Measurements from ENCODE around the gene ZG16. TPM values are rescaled to one million over a fixed set of nuclear protein-coding genes. Genes with fewer than 3 reads are reported as not detected.
A peak's percentile ranks its signal among the peaks of the same experiment; 100 is the strongest.

ZG16 gene
- total and polyA plus RNA-seq, 9 of the 15 experiments (the other 6 are each of a cell fraction or from before 2014, with no cell fraction given): 0.04 TPM; not detected in 8

- TF ChIP-seq PRPF4 (IDR thresholded peaks at IDR 0.05; ENCODE audit: insufficient read depth, low read depth, low read length, poor library complexity, severe bottlenecking) (no peak), PRMT5 (CRISPR knock-in tag; IDR thresholded peaks at IDR 0.05) (no peak), ZNF407 (IDR thresholded peaks at IDR 0.05; ENCODE audit: low read depth) (peak; percentile 97), ESRRB (CRISPR knock-in tag; IDR thresholded peaks at IDR 0.05; ENCODE audit: borderline replicate concordance) (no peak), MLLT1 (IDR thresholded peaks at IDR 0.05) (0 out of 4 replicates have a peak, but pooled peaks of 1 of the 2 experiments have one; percentile 52), NCOA6 (IDR thresholded peaks at IDR 0.05) (no peak), HDAC2 (IDR thresholded peaks at IDR 0.05) (no peak), GATAD2B (IDR thresholded peaks at IDR 0.05; ENCODE audit: borderline replicate concordance) (peak; percentile 69; the same call in 1 of the 2 replicates), SIRT6 (IDR thresholded peaks at IDR 0.05; ENCODE audit: low read depth, low read length) (no peak), VEZF1 (CRISPR knock-in tag; IDR thresholded peaks at IDR 0.05) (peak; percentile 99), TRIM28 (IDR thresholded peaks at IDR 0.05) (no peak), GTF2B (IDR thresholded peaks at IDR 0.05; ENCODE audit: extremely low read depth, insufficient read length) (no peak), ZNF507 (tag; conservative IDR thresholded peaks at IDR 0.05) (no peak), HDAC3 (IDR thresholded peaks at IDR 0.05; ENCODE audit: borderline replicate concordance, partially characterized antibody) (peak; percentile 76), SREBF2 (CRISPR knock-in tag; IDR thresholded peaks at IDR 0.05) (no peak), SP1 (CRISPR knock-in tag; IDR thresholded peaks at IDR 0.05) (peak; percentile 95)
These were observed 27.4 kb downstream of the ZG16 start (continued) for GRCh38 chr16:29805232-29806098.
